Astrocyte (in vitro differentiated cells and primary cell): ENCODE results near the gene APMAP. TPM values are rescaled to one million over a fixed set of nuclear protein-coding genes. Genes with fewer than 3 reads are reported as not detected.

ENCODE experiments used
- DNase-seq: peaks from one replicate; pipeline ENCODE4 v3.0.0-alpha.2; 2010; ENCODE audit warnings: low read depth
- FAIRE-seq: peaks from 2 replicates; lab custom pipeline; 2011; peaks lifted over from hg19 to GRCh38; lab: Jason Lieb, UNC
- H2AFZ ChIP-seq: 2 replicates; pipeline ENCODE4 v1.6.0; 2012; ENCODE audit warnings: low read depth, low read length, inconsistent platforms
- H3K27ac ChIP-seq: 2 replicates; pipeline ENCODE4 v1.5.1; 2011; ENCODE audit warnings: low read depth, low read length, inconsistent platforms
- H3K27me3 ChIP-seq: 2 replicates; pipeline ENCODE4 v1.6.0; 2011; ENCODE audit warnings: low read length, inconsistent platforms; ENCODE audit not compliant: insufficient read depth
- H3K36me3 ChIP-seq: 2 replicates; pipeline ENCODE4 v1.5.1; 2011; ENCODE audit warnings: low read length, inconsistent platforms; ENCODE audit not compliant: insufficient read depth
- H3K4me1 ChIP-seq: 2 replicates; pipeline ENCODE4 v1.5.1; 2011; ENCODE audit warnings: low read length, inconsistent platforms; ENCODE audit not compliant: insufficient read depth
- H3K4me2 ChIP-seq: 2 replicates; pipeline ENCODE4 v1.6.0; 2012; ENCODE audit warnings: low read length, inconsistent platforms
- H3K4me3 ChIP-seq: 2 replicates; pipeline ENCODE4 v1.5.1; 2011; ENCODE audit warnings: low read depth, mild to moderate bottlenecking, low read length, inconsistent platforms; ENCODE audit not compliant: insufficient read depth
- H3K79me2 ChIP-seq: 2 replicates; pipeline ENCODE4 v1.6.0; 2012; ENCODE audit warnings: mild to moderate bottlenecking, low read length, inconsistent platforms; ENCODE audit not compliant: insufficient read depth
- H3K9ac ChIP-seq: 2 replicates; pipeline ENCODE4 v1.6.0; 2012; ENCODE audit warnings: mild to moderate bottlenecking, low read length, inconsistent platforms
- H3K9me3 ChIP-seq: 2 replicates; pipeline ENCODE4 v1.5.1; 2012; ENCODE audit warnings: low read depth, mild to moderate bottlenecking, low read length, inconsistent platforms; ENCODE audit not compliant: insufficient read depth
- H4K20me1 ChIP-seq: 2 replicates; pipeline ENCODE4 v1.6.0; 2012; ENCODE audit warnings: low read length, inconsistent platforms; ENCODE audit not compliant: insufficient read depth
- H3K27ac Mint-ChIP-seq: one replicate; pipeline ENCODE4 v1.8.0; 2021; ENCODE audit warnings: mild to moderate bottlenecking, mixed read lengths; ENCODE audit not compliant: unreplicated experiment
- H3K27me3 Mint-ChIP-seq: one replicate; pipeline ENCODE4 v1.8.0; 2021; ENCODE audit warnings: low read depth, mixed read lengths; ENCODE audit not compliant: unreplicated experiment
- H3K36me3 Mint-ChIP-seq: one replicate; pipeline ENCODE4 v1.8.0; 2021; ENCODE audit warnings: low read depth, mixed read lengths; ENCODE audit not compliant: unreplicated experiment
- H3K4me1 Mint-ChIP-seq: one replicate; pipeline ENCODE4 v1.8.0; 2021; ENCODE audit warnings: low read depth, mixed read lengths; ENCODE audit not compliant: unreplicated experiment
- H3K4me3 Mint-ChIP-seq: one replicate; pipeline ENCODE4 v1.8.0; 2021; ENCODE audit warnings: mild to moderate bottlenecking, moderate library complexity, mixed read lengths; ENCODE audit not compliant: unreplicated experiment
- H3K9me3 Mint-ChIP-seq: one replicate; pipeline ENCODE4 v1.8.0; 2021; ENCODE audit warnings: mild to moderate bottlenecking, mixed read lengths; ENCODE audit not compliant: unreplicated experiment
- EZH2 ChIP-seq: IDR thresholded peaks from 2 replicates; pipeline ENCODE4 v1.6.1; 2012; ENCODE audit warnings: mild to moderate bottlenecking, low read length, inconsistent platforms; ENCODE audit not compliant: insufficient read depth
- total RNA-seq: library from RNA; stranded (reverse); gene quantifications from 2 replicates; pipeline ENCODE4 v1.2.1, GENCODE V29; 2021
- TF ChIP-seq, protein P1 (sequence below): IDR thresholded peaks from 2 replicates; pipeline ENCODE4 v1.5.1; 2011; ENCODE audit warnings: low read depth, mild to moderate bottlenecking, inconsistent platforms, low read length, moderate library complexity; ENCODE audit not compliant: insufficient read depth

The APMAP gene
- total RNA-seq, 1 donor from 2014 or later: 110 TPM

DNA sequence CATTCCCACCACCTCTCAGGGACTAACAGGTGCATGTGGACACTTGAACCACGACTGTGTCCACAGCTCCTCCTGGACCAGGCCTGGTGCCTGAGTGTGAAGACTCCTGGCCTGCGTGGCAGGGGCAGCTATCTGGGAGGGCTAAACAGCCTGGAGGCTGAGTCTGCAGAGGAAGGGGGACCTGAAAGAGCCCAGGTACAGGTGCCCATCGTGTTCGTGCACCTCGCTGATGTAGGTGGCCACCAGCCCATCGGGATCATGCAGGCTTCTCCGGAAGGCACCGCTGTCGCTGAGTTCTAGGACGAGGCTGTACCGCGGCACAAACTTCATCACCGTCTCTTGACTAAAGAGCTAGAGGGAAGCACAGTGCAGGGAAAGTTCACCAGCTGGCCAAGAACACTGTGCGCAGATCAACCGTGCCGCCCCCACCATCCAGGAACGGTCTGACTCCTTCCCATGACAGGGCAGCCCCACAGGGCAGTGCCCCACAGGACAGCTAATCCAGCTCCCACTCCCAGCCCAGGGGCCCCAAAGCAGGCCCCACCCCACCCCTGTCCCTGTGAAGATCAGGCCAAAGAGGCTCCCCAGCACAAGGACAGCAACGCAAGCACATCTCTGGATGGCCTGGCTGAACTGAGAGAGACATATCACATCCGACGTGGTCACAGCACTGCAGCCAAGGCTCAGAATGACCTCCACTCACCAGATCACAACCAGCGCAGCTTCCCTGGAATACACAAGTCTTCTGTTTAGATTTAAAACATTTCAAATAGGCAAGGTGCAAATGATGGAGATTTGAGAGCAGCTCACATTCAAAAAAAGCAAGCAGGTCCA is 28.7 kb downstream of the APMAP start:
- Histone ChIP-seq H3K4me1 (no peaks in the 10 kb centered on the region), H3K4me2 (no peak overlapping the region), H3K36me3 (peaks cover 9% of the 10 kb centered on the region), H2AFZ (no peak overlapping the region), H3K27ac (no peak overlapping the region), H3K9me3 (no peaks in the 10 kb centered on the region), H3K9ac (no peak overlapping the region), H3K27me3 (no peaks in the 10 kb centered on the region), H4K20me1 (no peaks in the 10 kb centered on the region), H3K79me2 (no peaks in the 10 kb centered on the region), H3K4me3 (no peak overlapping the region)
- H3K27ac Mint-ChIP-seq: no peak overlapping the region
- TF ChIP-seq, protein P1, sequence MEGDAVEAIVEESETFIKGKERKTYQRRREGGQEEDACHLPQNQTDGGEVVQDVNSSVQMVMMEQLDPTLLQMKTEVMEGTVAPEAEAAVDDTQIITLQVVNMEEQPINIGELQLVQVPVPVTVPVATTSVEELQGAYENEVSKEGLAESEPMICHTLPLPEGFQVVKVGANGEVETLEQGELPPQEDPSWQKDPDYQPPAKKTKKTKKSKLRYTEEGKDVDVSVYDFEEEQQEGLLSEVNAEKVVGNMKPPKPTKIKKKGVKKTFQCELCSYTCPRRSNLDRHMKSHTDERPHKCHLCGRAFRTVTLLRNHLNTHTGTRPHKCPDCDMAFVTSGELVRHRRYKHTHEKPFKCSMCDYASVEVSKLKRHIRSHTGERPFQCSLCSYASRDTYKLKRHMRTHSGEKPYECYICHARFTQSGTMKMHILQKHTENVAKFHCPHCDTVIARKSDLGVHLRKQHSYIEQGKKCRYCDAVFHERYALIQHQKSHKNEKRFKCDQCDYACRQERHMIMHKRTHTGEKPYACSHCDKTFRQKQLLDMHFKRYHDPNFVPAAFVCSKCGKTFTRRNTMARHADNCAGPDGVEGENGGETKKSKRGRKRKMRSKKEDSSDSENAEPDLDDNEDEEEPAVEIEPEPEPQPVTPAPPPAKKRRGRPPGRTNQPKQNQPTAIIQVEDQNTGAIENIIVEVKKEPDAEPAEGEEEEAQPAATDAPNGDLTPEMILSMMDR: no peak
- TF ChIP-seq EZH2: no peak
- DNase-seq: no peak
- H3K4me3 Mint-ChIP-seq: no peak overlapping the region
- no peaks in the 10 kb centered on the region for H3K4me1 Mint-ChIP-seq
- no peaks in the 10 kb centered on the region for H3K27me3 Mint-ChIP-seq
- peaks cover 2% of the 10 kb centered on the region for H3K9me3 Mint-ChIP-seq
- peaks cover 31% of the 10 kb centered on the region for H3K36me3 Mint-ChIP-seq
- FAIRE-seq: no peak

DNA sequence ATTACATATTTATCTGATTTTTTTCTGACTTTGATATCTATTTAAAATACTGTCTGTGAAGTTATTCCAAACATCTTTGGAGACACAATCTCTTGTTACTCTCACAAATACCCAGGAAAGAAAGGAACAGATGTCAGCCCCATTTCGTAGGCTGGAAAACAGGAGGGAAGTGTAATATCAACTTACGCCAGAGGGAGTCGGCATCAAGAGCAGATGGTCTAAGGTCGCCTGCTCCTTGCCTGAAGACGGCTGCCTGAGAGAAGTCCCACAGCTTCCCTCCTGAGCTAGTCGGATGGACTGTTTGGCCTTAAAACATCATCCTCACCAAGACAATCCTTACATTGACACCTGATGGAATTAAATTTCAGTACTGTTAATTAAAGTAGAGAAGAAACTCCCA is 30.0 kb downstream of the APMAP start:
- no peak overlapping the region for H3K4me3 ChIP-seq
- peaks cover 2% of the 10 kb centered on the region for H3K9me3 Mint-ChIP-seq
- no peaks in the 10 kb centered on the region for H4K20me1 ChIP-seq
- no peak overlapping the region for H2AFZ ChIP-seq
- no peak for TF ChIP-seq EZH2
- TF ChIP-seq, protein P1: no peak
- FAIRE-seq (no peak), DNase-seq (no peak)
- H3K27ac ChIP-seq: no peak overlapping the region
- H3K9me3 ChIP-seq: no peaks in the 10 kb centered on the region
- no peaks in the 10 kb centered on the region for H3K79me2 ChIP-seq
- H3K36me3 Mint-ChIP-seq: peaks cover 28% of the 10 kb centered on the region
- no peaks in the 10 kb centered on the region for H3K27me3 Mint-ChIP-seq
- H3K9ac ChIP-seq: no peak overlapping the region
- no peak overlapping the region for H3K4me3 Mint-ChIP-seq
- peaks cover 6% of the 10 kb centered on the region for H3K36me3 ChIP-seq
- H3K4me1 Mint-ChIP-seq: no peaks in the 10 kb centered on the region
- H3K27ac Mint-ChIP-seq: no peak overlapping the region
- H3K4me2 ChIP-seq: no peak overlapping the region
- H3K27me3 ChIP-seq: no peaks in the 10 kb centered on the region
- no peaks in the 10 kb centered on the region for H3K4me1 ChIP-seq

DNA sequence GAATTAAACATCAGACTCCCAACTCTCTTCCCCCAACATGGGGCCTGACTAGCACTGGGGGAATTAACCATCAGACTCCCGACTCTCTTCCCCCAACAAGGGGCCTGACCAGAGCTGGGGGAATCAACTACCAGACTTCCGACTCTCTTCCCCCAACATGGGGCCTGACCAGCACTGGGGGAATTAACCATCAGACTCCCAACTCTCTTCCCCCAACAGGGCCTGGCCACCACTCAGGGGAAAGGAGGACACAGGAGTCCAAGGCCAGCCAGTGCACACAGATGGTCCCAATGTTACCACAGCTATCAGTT is 30.4 kb downstream of the APMAP start:
- Mint-ChIP-seq H3K4me1 (no peaks in the 10 kb centered on the region), H3K4me3 (no peak overlapping the region)
- FAIRE-seq: no peak

More for the DNA sequence above, 30.4 kb downstream of the APMAP start:
- Histone ChIP-seq H3K27ac (no peak overlapping the region), H3K4me3 (no peak overlapping the region), H3K36me3 (peaks cover 6% of the 10 kb centered on the region), H3K4me1 (no peaks in the 10 kb centered on the region), H2AFZ (no peak overlapping the region), H3K9me3 (no peaks in the 10 kb centered on the region), H3K4me2 (no peak overlapping the region), H4K20me1 (no peaks in the 10 kb centered on the region), H3K79me2 (no peaks in the 10 kb centered on the region), H3K27me3 (no peaks in the 10 kb centered on the region), H3K9ac (no peak overlapping the region)
- H3K9me3 Mint-ChIP-seq: peaks cover 2% of the 10 kb centered on the region
- TF ChIP-seq EZH2: no peak
- TF ChIP-seq, protein P1: no peak
- no peak overlapping the region for H3K27ac Mint-ChIP-seq
- DNase-seq: no peak
- no peaks in the 10 kb centered on the region for H3K27me3 Mint-ChIP-seq
- H3K36me3 Mint-ChIP-seq: peaks cover 26% of the 10 kb centered on the region
